Renal pelvis (tissue), 4 donors: ENCODE data around the gene ZNHIT3. TPM values are rescaled to one million over a fixed set of nuclear protein-coding genes. Genes with fewer than 3 reads are reported as not detected.

Experiments
- DNase-seq: peaks from one replicate; pipeline ENCODE4 v3.0.0-alpha.2; 2013
- polyA plus RNA-seq, 3 donors: library from polyadenylated mRNA; unstranded; fragments of 120-200 nt; gene quantifications; one replicate each; pipeline ENCODE4 v1.2.1, GENCODE V29; 2013; ENCODE audit not compliant: insufficient read length in 3 of 3

ZNHIT3 gene
- polyA plus RNA-seq, 3 donors: 62.3 to 66.5 (median 64.3) TPM

- peak; percentile 92 for DNase-seq
These were observed 58.0 kb downstream of the ZNHIT3 start, which contains the start of gene GGNBP2 for GRCh38 chr17:36544307-36545076. GGNBP2 (plus strand) TSS chr17:36544919; CDS start chr17:36545725, 806 bp downstream.

- no peak for DNase-seq
These were observed 58.6 kb downstream of the ZNHIT3 start for GRCh38 chr17:36545077-36545464.

Other genes with a start within 250 kb of the ZNHIT3 start
- gene TBC1D3I, start 222.1 kb upstream of the ZNHIT3 start, polyA plus RNA-seq: 1 to 10 TPM in 1 of 3 donors, under 1 TPM in 1, not detected in 1; 0.33 to 1.7 TPM
- gene TBC1D3G, start 162.8 kb upstream of the ZNHIT3 start, polyA plus RNA-seq: not detected
- gene TBC1D3H, start 98.2 kb upstream of the ZNHIT3 start, polyA plus RNA-seq: 1 to 10 TPM in 1 of 3 donors, not detected in 2; 9.8 TPM
- gene MYO19, start 48.2 kb downstream of the ZNHIT3 start, polyA plus RNA-seq: 10 to 100 TPM; 37.0 to 67.6 (median 67.1) TPM
- gene PIGW, start 48.3 kb downstream of the ZNHIT3 start, polyA plus RNA-seq: 10 to 100 TPM in 2 of 3 donors, 1 to 10 TPM in 1; 9.1 to 13.7 (median 12.2) TPM
- 100 to 1,000 TPM in 1 of 3 donors, 10 to 100 TPM in 2; 75.5 to 101 (median 85.5) TPM for gene GGNBP2, start 58.2 kb downstream of the ZNHIT3 start, polyA plus RNA-seq
- 10 to 100 TPM; 23.3 to 32.3 (median 26.8) TPM for gene DHRS11, start 105.2 kb downstream of the ZNHIT3 start, polyA plus RNA-seq
- gene MRM1, start 114.9 kb downstream of the ZNHIT3 start, polyA plus RNA-seq: 1 to 10 TPM; 5.0 to 5.9 (median 5.8) TPM